Limb (tissue), 2 donors: ENCODE results near the gene NRIP1.
"Not testable (repeated sequence)": the region's sequence is repeated elsewhere in the genome, so short reads cannot be mapped to it uniquely, and the experiment has no call there.

ENCODE experiments used
- DNase-seq, 2 donors: peaks; one replicate each; pipeline ENCODE4 v3.0.0-alpha.2; 2016; ENCODE audit errors: extremely low spot score in 2 of 2

The NRIP1 gene

DNA sequence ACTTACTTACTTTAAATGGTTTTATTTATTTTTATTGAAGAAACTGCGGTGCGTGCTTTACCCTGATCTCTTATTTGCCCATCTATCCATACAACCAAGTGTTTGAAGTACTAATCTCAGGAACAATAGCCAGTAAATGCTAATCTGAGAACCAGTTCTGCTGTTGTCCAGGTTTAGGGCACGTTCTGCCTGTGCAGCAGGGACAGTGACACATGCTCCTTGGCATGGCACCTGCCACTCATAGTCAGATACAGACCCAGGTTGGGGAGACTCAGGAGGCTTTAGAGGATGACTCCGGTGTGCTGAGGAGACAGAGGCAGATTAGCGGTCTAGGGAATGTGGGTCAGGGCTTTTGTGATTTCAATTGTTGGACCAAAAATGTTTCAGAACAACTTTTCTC, 83.6 kb downstream of the NRIP1 start:
- no peak for DNase-seq

- no peak for DNase-seq
Measured at GRCh38 chr21:14979264-14979663, 85.5 kb downstream of the NRIP1 start.

DNA sequence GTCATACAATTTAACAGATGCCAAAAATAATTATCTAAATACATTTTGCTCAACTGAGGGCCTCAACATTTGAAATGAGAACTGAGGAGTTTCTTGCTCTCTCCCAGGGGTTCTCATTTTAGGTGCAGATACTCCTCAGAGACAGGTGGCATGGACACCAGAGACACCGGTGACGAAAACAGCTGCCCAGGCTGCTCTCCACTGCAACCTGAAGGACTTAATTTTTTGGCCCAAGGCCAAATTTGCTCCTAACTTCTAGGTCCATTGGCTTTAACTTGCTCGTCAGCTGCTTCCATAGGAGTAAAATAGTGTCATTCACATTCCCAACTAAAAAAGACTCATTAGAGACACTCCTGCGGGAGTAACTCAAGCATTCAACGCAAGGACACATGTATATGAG, 87.0 kb downstream of the NRIP1 start:
- no peak for DNase-seq

- no peak for DNase-seq
Measured at GRCh38 chr21:14975136-14975919, 89.5 kb downstream of the NRIP1 start.

DNA sequence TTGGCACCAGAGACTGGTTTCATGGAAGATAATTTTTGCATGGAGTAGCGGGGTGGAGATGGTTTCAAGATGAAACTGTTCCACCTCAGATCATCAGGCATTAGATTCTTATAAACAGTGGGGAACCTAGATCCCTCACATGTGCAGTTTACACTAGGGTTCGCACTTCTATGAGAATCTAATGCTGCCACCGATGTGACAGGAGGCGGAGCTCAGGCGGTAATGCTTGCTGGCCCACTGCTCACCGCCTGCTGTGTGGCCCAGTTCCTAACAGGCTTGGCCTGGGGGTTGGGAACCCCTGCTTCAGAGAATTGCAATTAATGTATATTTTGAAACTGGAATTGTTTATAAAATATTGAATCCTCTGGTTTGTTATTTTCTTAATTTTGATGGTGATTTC, 92.1 kb downstream of the NRIP1 start:
- DNase-seq, result no peak

DNA sequence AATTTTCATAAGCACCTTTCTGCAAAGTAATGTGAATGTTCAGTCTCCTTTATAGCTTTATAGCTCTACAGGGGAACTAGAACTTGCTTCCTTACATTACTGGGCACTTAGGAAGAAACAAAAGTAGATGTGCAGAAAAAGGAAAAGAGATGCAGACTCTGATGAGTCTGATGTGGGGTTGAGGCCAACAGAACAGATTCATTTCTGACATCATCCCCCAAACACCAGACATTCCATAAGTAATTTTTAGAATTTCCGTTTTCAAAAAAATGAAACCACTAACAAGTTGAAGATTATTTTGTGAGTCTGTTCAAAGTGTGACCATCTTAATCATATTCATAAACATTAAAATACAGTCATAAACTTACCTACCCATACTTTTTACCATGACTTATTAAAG, 96.0 kb downstream of the NRIP1 start:
- DNase-seq, result no peak

DNA sequence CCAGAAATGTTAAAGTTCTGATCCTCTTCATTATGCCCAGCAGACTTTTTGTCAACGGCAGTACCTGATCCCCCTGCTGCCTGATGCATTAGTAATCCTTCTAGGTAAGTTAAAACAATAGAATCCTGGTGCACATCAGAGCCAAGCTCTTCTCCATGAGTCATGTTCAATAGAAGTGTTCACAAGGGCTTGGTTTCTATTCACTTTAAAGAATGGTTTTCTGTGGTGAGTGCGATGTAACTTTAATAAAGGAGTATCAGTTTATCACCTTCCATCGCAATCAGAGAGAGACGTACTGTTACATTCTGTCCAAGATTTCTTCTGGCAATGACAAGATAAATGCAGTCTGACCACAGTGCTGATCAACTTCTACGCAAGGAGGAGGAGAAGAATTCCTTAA, 96.8 kb downstream of the NRIP1 start:
- DNase-seq, result no peak

- no peak for DNase-seq
Measured at GRCh38 chr21:14964621-14965020, 100.2 kb downstream of the NRIP1 start.

GRCh38 chr21:14962217-14962616, 102.6 kb downstream of the NRIP1 start:
- DNase-seq, result no peak

- no peak for DNase-seq
Measured at GRCh38 chr21:14961502-14961901, 103.3 kb downstream of the NRIP1 start.

DNA sequence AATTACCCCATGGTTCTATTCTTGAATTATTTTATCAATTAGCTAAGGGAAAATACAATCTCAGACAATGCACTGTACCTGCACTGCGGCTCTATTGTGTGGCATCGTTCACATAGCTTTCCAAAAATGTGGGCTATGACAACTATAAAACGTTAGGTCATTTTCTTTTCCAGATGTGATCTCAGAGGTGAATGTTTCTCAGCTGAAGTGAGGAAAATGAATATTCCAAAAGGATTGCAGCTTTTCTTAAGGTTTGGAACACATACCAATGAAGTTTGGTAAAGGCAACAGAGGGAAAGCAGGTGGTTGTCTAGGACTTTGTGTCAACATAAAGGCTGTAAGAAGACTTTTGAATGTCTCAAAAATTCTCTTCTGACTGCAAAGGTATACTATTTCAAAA, 105.5 kb downstream of the NRIP1 start:
- no peak for DNase-seq

GRCh38 chr21:14957836-14958235, 107.0 kb downstream of the NRIP1 start:
- no peak for DNase-seq

DNA sequence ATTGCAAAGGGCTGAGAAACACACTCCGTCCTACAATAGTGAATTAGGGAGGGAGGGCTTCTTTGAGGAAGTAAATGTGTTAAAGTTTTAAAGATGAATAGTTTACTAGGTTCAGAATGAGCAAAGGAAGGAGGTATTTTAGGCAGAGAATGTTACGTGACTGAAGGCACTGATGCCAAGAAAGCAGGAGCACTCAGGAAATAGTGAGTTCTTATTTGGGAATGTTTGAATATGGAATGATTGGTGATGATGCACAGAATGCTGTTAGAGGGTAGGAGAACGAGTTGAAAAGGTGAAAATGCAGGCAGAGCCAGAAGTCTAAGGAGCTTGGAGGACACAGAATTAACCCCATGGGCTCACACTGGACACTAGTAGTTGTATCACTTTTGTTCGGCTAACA, 108.0 kb downstream of the NRIP1 start:
- no peak for DNase-seq

- DNase-seq, result no peak
Measured at GRCh38 chr21:14955936-14956520, 108.8 kb downstream of the NRIP1 start.

GRCh38 chr21:14952916-14953315, 111.9 kb downstream of the NRIP1 start:
- DNase-seq, result no peak

DNA sequence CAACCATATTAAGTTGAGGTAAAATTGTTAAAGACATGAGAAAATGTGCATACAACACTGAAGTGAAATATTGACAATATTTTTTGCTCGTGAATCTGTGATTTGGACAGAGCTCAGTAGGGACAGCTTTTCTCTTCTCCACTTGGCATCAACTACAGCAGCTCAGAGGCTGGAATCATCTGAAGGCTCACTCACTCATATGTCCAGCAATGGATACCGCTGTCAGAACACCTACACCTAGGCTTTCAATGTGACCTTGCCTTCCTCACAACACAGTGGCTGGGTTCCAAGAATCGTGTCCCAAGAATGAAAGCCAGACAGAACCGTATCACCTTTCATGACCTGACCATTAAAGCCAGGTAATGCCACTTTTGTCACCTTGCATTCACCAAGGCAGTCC, 115.2 kb downstream of the NRIP1 start:
- DNase-seq, result no peak

- no peak for DNase-seq
Measured at GRCh38 chr21:14947613-14948160, 117.1 kb downstream of the NRIP1 start.

GRCh38 chr21:14945176-14945575, 119.6 kb downstream of the NRIP1 start:
- no peak for DNase-seq

DNA sequence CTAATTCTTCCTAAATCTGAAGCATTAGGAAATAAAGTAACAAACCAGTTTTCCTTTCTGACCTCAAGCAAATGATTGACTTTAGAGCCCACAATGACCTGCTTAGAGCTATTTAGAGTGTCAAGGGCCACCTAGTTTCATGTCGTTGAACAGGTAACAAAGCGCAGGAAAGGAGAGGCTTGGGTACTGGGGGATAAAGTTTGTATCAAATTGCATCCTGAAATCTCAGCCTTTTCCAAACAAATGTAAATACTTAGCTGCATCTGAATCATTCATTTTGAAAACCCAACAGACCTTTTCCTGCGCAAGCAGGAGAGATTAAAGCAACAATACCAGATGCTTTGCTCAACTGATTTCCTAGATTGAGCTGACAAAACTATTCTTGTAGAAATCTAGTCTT, 121.2 kb downstream of the NRIP1 start:
- no peak for DNase-seq

DNA sequence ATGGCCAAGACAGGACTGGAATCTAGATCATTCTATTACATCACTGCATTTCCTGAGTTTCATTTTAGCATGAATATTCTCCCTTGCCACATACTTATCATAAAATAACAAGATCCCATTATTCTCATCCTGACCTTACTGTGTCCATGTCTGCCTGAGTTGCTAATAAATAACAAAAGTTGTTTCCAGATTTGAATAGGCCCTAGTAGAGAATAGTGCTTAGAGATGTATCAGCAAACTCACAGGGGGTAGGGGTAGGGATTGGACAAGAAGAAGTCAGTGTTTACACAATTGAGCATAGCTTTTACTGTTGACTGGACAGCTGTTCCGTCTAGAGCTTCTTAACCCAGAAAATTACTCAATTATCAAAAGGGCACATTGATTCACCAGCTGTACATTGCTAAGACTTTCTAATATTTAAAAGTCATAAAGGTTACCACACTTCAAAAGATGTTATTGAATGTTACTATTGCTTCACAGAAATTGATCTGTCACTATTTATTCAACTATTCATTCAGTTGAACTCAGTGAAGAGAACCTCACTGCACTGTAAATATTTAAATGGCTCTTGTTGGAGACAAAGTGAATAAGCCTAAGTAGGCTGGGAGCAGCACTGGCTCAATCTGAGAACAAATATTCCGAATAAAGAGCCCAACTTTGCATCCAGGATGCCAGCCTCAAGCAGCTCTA, 121.9 kb downstream of the NRIP1 start:
- no peak for DNase-seq

- not testable (repeated sequence) for DNase-seq
Measured at GRCh38 chr21:14927324-14927723, 137.5 kb downstream of the NRIP1 start.

GRCh38 chr21:14926186-14926585, 138.6 kb downstream of the NRIP1 start:
- no peak for DNase-seq
